IMR-90 (cell line): ENCODE measurements around the gene CDKL4.

Experiments
- BHLHE40 ChIP-seq: fragments of 150-350 bp; IDR thresholded peaks from 2 replicates; pipeline ENCODE4 v1.6.1; 2016; ENCODE audit warnings: mild to moderate bottlenecking, low read depth, low read length
- CEBPB ChIP-seq: IDR thresholded peaks from 2 replicates; pipeline ENCODE4 v1.6.1; 2012; ENCODE audit warnings: low read depth, low read length, improper control_type of control experiment
- CTCF ChIP-seq: conservative IDR thresholded peaks from 2 replicates; pipeline ENCODE4 v1.5.1; 2012; ENCODE audit warnings: mild to moderate bottlenecking, low read depth, low read length, improper control_type of control experiment
- FOS ChIP-seq: fragments of 150-350 bp; IDR thresholded peaks from 2 replicates; pipeline ENCODE4 v1.6.1; 2016; ENCODE audit warnings: low read depth, low read length
- POLR2A ChIP-seq: IDR thresholded peaks from 2 replicates; pipeline ENCODE4 v1.6.1; 2012; ENCODE audit warnings: mild to moderate bottlenecking, low read depth, low read length
- RAD21 ChIP-seq: IDR thresholded peaks from 2 replicates; pipeline ENCODE4 v1.6.1; 2012; ENCODE audit warnings: low read length, improper control_type of control experiment
- RCOR1 ChIP-seq: IDR thresholded peaks from 2 replicates; pipeline ENCODE4 v1.6.1; 2012; ENCODE audit warnings: mild to moderate bottlenecking, low read length, improper control_type of control experiment; ENCODE audit not compliant: insufficient replicate concordance
- RFX5 ChIP-seq: IDR thresholded peaks from 2 replicates; pipeline ENCODE4 v1.8.0; 2012; ENCODE audit warnings: low read depth, mild to moderate bottlenecking, low read length, moderate library complexity
- SMC3 ChIP-seq: fragments of 150-350 bp; IDR thresholded peaks from 2 replicates; pipeline ENCODE4 v1.6.1; 2016; ENCODE audit warnings: low read depth, mild to moderate bottlenecking, antibody characterized with exemption, low read length, moderate library complexity

GRCh38 chr2:39243469-39244123 is at the start of gene CDKL4:
- TF ChIP-seq POLR2A (no peak), CTCF (no peak), CEBPB (no peak), FOS (no peak), RFX5 (no peak), RAD21 (no peak), BHLHE40 (no peak), RCOR1 (no peak), SMC3 (no peak)
